ENCODE data around the gene SNIP1. TPM values are rescaled to one million over a fixed set of nuclear protein-coding genes. Genes with fewer than 3 reads are reported as not detected.

The SNIP1 gene
- 7.8 and 9.0 TPM in 2 replicates for total RNA-seq

DNA sequence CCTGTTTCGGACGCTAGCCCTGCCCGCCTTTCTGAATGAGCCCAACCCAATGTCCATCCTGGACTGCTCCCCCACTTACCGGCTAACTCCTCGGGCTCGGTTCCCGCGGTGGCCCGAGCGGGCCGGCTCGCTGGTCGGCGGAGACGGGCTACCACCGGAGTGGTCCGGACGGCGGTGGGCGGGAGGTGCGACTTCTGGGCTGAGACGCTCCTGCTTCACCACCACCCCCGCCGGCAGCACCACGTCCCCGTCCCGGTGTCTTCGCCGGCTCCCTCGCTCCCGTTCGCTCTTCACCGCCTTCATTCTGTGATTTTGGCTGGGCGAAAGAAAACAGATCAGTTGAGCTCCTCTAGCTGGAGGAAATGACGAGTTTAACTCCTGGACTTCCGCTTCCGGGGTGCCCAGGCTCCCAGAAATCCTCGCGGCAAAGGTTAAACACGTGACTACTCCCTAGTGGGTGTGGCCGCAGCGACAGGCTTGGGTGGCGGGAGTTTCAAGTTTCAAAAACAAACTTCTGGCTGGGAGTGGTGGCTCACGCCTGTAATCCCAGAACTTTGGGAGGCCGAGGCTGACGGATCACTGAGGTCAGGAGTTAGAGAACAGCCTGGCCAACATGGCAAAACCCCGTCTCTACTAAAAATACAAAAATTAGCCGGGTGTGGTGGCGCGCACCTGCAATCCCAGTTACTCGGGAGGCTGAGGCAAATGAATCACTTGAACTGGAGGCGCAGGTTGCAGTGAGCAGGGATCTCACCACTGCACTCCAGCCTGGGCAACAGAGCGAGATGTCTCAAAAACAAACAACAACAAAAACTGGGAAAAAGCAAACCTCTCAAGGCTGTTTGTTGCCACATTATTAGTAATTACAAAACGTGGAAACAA is at the start of gene SNIP1:
Gene SNIP1 (minus strand): TSS at position 367 of the 882 bp plus-strand sequence. CDS start 64 bp downstream, at position 303.

GRCh38 chr1:37595440-37596181 is 41.5 kb upstream of the SNIP1 start, which contains the start of gene GNL2:
TSS of gene GNL2 (minus strand) at chr1:37595937. CDS start at chr1:37595822, 115 bp downstream.

DNA sequence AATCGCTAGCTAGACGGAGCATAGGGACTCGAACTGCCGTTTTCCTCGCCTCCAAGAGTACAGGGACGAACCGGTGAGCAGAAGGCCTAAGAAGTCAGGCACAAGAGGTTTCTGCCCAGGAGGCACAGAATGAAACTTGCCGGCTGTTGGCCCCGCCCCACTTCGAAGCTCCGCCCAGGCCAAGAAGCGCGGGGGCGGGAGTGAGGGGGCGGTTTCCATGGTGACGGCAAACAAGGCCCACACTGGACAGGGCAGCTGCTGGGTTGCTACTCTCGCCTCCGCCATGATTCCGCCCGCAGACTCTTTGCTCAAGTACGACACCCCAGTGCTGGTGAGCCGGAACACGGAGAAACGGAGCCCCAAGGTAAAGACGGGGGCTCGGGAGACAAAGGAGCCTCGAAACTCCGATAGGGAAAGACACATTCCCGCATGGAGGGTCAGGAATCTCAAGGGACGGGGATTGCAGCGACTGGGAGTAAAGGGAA is 2.7 kb upstream of the SNIP1 start, which contains the start of gene DNALI1:
Gene DNALI1 (plus strand): TSS at position 229 of the 485 bp plus-strand sequence. CDS start 55 bp downstream, at position 284.

DNA sequence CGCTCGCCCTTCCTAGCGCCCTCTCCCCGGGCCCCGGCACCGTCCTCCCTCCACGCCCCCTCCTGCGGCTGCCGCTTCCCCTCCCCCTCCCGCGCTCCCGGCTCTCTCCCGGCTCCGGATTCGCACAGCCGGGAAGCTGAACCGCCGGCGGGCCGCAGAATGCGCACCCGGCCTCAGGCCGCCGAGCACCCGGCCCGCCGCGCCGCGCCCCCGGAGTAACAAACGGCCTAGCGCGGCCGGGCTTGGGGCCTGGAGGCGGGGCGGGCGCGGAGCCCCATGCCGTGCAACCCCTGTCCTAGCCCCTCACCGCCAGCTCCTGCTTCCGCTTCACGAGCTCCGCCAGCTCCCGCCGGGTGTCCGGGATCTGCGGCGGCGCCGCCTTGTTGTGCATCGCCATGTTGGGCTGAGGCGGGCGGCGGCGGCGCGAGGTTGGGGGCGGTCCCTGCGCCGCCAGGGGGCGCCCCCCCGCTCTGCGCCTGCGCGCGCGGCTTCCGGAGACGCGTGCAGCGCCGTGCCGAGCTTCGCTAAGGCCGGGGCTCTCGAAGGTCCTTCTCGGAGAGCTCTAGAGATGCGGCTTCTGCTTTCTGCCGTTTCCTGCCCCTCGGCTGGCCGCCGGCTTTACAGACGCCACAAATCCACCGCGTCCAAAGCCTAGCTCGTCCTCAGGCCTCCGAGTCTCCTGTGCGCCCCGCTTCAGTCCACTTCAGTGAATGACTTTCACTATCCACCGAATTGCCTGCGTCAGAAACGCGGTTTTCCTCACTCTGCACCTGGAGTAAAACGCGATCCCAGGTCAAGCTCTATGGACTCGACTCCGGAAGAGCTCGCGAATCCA is 39.5 kb downstream of the SNIP1 start, which contains the start of gene MEAF6:
Gene MEAF6 (minus strand): TSS at position 417 of the 835 bp plus-strand sequence. CDS start 20 bp downstream, at position 397.

Other genes starting within 250 kb of the SNIP1 start
- gene ZC3H12A, start 79.7 kb downstream of the SNIP1 start, total RNA-seq: 3.7 and 5.6 TPM in 2 replicates
- 42.5 and 43.7 TPM in 2 replicates for gene MEAF6, start 39.5 kb downstream of the SNIP1 start, total RNA-seq
- 2.9 and 5.5 TPM in 2 replicates for gene DNALI1, start 2.6 kb upstream of the SNIP1 start, total RNA-seq
- gene GNL2, start 41.6 kb upstream of the SNIP1 start, total RNA-seq: 21.9 and 27.4 TPM in 2 replicates
- gene RSPO1, start 80.6 kb upstream of the SNIP1 start, total RNA-seq: 0.17 and 8.6 TPM in 2 replicates
- 0.47 and 0.60 TPM in 2 replicates for gene CDCA8, start 138.2 kb upstream of the SNIP1 start, total RNA-seq
- not detected in 2 replicates for gene EPHA10, start 210.8 kb upstream of the SNIP1 start, total RNA-seq
- gene MANEAL, start 239.6 kb upstream of the SNIP1 start, total RNA-seq: 2.1 TPM in 1 of 2 replicates, not detected in the other